Measurements from ENCODE around the gene CCDC40. TPM values are rescaled to one million over a fixed set of nuclear protein-coding genes. Genes with fewer than 3 reads are reported as not detected.

CCDC40 gene
- total RNA-seq, 1 donor = 6.9 TPM

GRCh38 chr17:80122026-80122575, 85.7 kb downstream of the CCDC40 start:
- DNase-seq (ENCODE audit: low read depth) = no peak
- TF ChIP-seq CTCF (IDR thresholded peaks at IDR 0.05; ENCODE audit: insufficient read depth, low read depth, low read length) = no peak
- H3K4me3 ChIP-seq (ENCODE audit: low read depth, low read length) = no peak overlapping the region

- no peak for TF ChIP-seq CTCF (IDR thresholded peaks at IDR 0.05; ENCODE audit: insufficient read depth, low read depth, low read length)
- no peak overlapping the region for H3K4me3 ChIP-seq (ENCODE audit: low read depth, low read length)
- DNase-seq (ENCODE audit: low read depth) = no peak
Observed at GRCh38 chr17:80122926-80123505, 86.6 kb downstream of the CCDC40 start.

- DNase-seq (ENCODE audit: low read depth) = no peak
- no peak overlapping the region for H3K4me3 ChIP-seq (ENCODE audit: low read depth, low read length)
- TF ChIP-seq CTCF (IDR thresholded peaks at IDR 0.05; ENCODE audit: insufficient read depth, low read depth, low read length) = no peak
Observed at GRCh38 chr17:80123791-80124190, 87.3 kb downstream of the CCDC40 start.

GRCh38 chr17:80124351-80124981, 88.0 kb downstream of the CCDC40 start:
- peak; percentile 56 for TF ChIP-seq CTCF (IDR thresholded peaks at IDR 0.05; ENCODE audit: insufficient read depth, low read depth, low read length)

GRCh38 chr17:80125656-80126448, 89.4 kb downstream of the CCDC40 start:
- peak; percentile 49 for DNase-seq (ENCODE audit: low read depth)
- TF ChIP-seq CTCF (IDR thresholded peaks at IDR 0.05; ENCODE audit: insufficient read depth, low read depth, low read length) = no peak
- no peak overlapping the region for H3K4me3 ChIP-seq (ENCODE audit: low read depth, low read length)

More at GRCh38 chr17:80124351-80124981, 88.0 kb downstream of the CCDC40 start:
- H3K4me3 ChIP-seq (ENCODE audit: low read depth, low read length) = no peak overlapping the region
- no peak for DNase-seq (ENCODE audit: low read depth)

GRCh38 chr17:80126449-80126715, 89.9 kb downstream of the CCDC40 start:
- no peak overlapping the region for H3K4me3 ChIP-seq (ENCODE audit: low read depth, low read length)
- TF ChIP-seq CTCF (IDR thresholded peaks at IDR 0.05; ENCODE audit: insufficient read depth, low read depth, low read length) = no peak
- DNase-seq (ENCODE audit: low read depth) = no peak

Data from fibroblast of villous mesenchyme (primary cell).